Endothelial cell of umbilical vein (primary cell): ENCODE data around the gene RBBP4. TPM values are rescaled to one million over a fixed set of nuclear protein-coding genes. Genes with fewer than 3 reads are reported as not detected.

Source experiments
- BruUV-seq: library from RNA; stranded (reverse); fragments of 400-500 nt; replicated peaks from 2 replicates; lab custom pipeline; 2021; lab: Mats Ljungman, UMichigan
- CTCF ChIA-PET: fragments of 300-600, 350-600 bp; sonication (Branson Sonifier 250); formaldehyde crosslinking; loops from one replicate; lab custom pipeline; 2021; ENCODE audit warnings: antibody characterized with exemption, inconsistent platforms; lab: Charles Lee
- POLR2A ChIA-PET: fragments of 300-600, 350-600 bp; sonication (Branson Sonifier 250); formaldehyde crosslinking; loops from one replicate; lab custom pipeline; 2021; ENCODE audit warnings: antibody characterized with exemption, inconsistent platforms; lab: Charles Lee
- DNase-seq: peaks from one replicate; pipeline ENCODE4 v3.0.0-alpha.2; 2011; ENCODE audit warnings: low read depth, low spot score
- FAIRE-seq: peaks from 2 replicates; lab custom pipeline; 2011; peaks lifted over from hg19 to GRCh38; lab: Jason Lieb, UNC
- H2AFZ ChIP-seq: 2 replicates; pipeline ENCODE4 v1.6.0; 2012; ENCODE audit warnings: low read depth, low read length, control low read depth, inconsistent platforms
- H3K27ac ChIP-seq: 2 replicates; pipeline ENCODE4 v1.5.1; 2011; ENCODE audit warnings: low read depth, mild to moderate bottlenecking, control low read depth, low read length, moderate library complexity; ENCODE audit not compliant: insufficient read depth
- H3K27me3 ChIP-seq, 2 experiments: 2 replicates each; pipeline versions ENCODE4 v1.6.0 to v1.6.1; 2011; ENCODE audit warnings: low read length in 2 of 2, mixed read lengths in 1 of 2; ENCODE audit not compliant: control insufficient read depth in 2 of 2, insufficient read depth in 2 of 2
- H3K36me3 ChIP-seq, 2 experiments: 2 replicates in 1 of 2; 3 replicates in 1 of 2; pipeline ENCODE4 v1.5.1; 2011; ENCODE audit warnings: low read length in 2 of 2, mild to moderate bottlenecking in 1 of 2, moderate library complexity in 1 of 2; ENCODE audit not compliant: control insufficient read depth in 2 of 2, insufficient read depth in 2 of 2; ENCODE audit errors: extremely low read depth in 1 of 2
- H3K4me1 ChIP-seq: 3 replicates; pipeline ENCODE4 v1.5.1; 2011; ENCODE audit warnings: mild to moderate bottlenecking, low read length; ENCODE audit not compliant: control insufficient read depth, insufficient read depth; ENCODE audit errors: extremely low read depth
- H3K4me2 ChIP-seq: 2 replicates; pipeline ENCODE4 v1.6.1; 2011; ENCODE audit warnings: low read length, control low read depth, mixed read lengths; ENCODE audit not compliant: insufficient read depth
- H3K4me3 ChIP-seq, 3 experiments: fragments of 200-600 bp in 1 of 3; sonication (generic), shearing (Covaris generic) in 1 of 3; replicated peaks in 1 of 3; 2 replicates each; pipeline ENCODE4 v1.5.1; 2011 to 2016; ENCODE audit warnings: control low read depth in 3 of 3, low read length in 3 of 3, mild to moderate bottlenecking in 2 of 3, inconsistent platforms in 1 of 3, low read depth in 1 of 3, moderate library complexity in 1 of 3; ENCODE audit not compliant: insufficient read depth in 1 of 3
- H3K79me2 ChIP-seq: 2 replicates; pipeline ENCODE4 v1.6.0; 2012; ENCODE audit warnings: low read length, inconsistent platforms; ENCODE audit not compliant: control insufficient read depth, insufficient read depth
- H3K9ac ChIP-seq: replicated peaks from 2 replicates; pipeline ENCODE3; 2011; ENCODE audit warnings: low read length, control low read depth; ENCODE audit not compliant: insufficient read depth; ENCODE audit errors: extremely low read depth
- H3K9me1 ChIP-seq: replicated peaks from 3 replicates; pipeline ENCODE4 v1.6.0; 2011; ENCODE audit warnings: mild to moderate bottlenecking, low read length; ENCODE audit not compliant: control insufficient read depth, insufficient read depth; ENCODE audit errors: extremely low read depth
- H3K9me3 ChIP-seq: replicated peaks from 2 replicates; pipeline ENCODE4 v1.5.1; 2012; ENCODE audit warnings: low read length, inconsistent platforms; ENCODE audit not compliant: control insufficient read depth, insufficient read depth
- H4K20me1 ChIP-seq: replicated peaks from 2 replicates; pipeline ENCODE3; 2011; ENCODE audit warnings: mild to moderate bottlenecking, low read length; ENCODE audit not compliant: control insufficient read depth, insufficient read depth; ENCODE audit errors: extremely low read depth
- EZH2 ChIP-seq: IDR thresholded peaks from 2 replicates; pipeline ENCODE4 v1.6.1; 2012; ENCODE audit warnings: borderline replicate concordance, low read depth, mild to moderate bottlenecking, moderate library complexity, low read length, inconsistent platforms; ENCODE audit not compliant: severe bottlenecking
- FOS ChIP-seq: IDR thresholded peaks from 2 replicates; pipeline ENCODE4 v1.6.1; 2011; ENCODE audit warnings: mild to moderate bottlenecking, low read length, moderate library complexity, borderline replicate concordance; ENCODE audit not compliant: insufficient read depth
- GATA2 ChIP-seq: IDR thresholded peaks from 2 replicates; pipeline ENCODE4 v1.7.0; 2011; ENCODE audit warnings: low read depth, mild to moderate bottlenecking, moderate library complexity, mixed read lengths, low read length; ENCODE audit not compliant: insufficient read length, insufficient read depth
- JUN ChIP-seq: IDR thresholded peaks from 2 replicates; pipeline ENCODE4 v1.6.1; 2011; ENCODE audit warnings: borderline replicate concordance, low read depth; ENCODE audit not compliant: insufficient read length, insufficient read depth
- MYC ChIP-seq: IDR thresholded peaks from one replicate; pipeline ENCODE4 v1.6.1; 2011; ENCODE audit warnings: mild to moderate bottlenecking, low read depth, low read length
- POLR2A ChIP-seq: IDR thresholded peaks from 2 replicates; pipeline ENCODE4 v1.6.1; 2012; ENCODE audit warnings: low read depth, mild to moderate bottlenecking, control low read depth, low read length
- POLR2AphosphoS5 ChIP-seq: IDR thresholded peaks from 2 replicates; pipeline ENCODE4 v1.6.1; 2012; ENCODE audit warnings: low read depth, mild to moderate bottlenecking, control low read depth, low read length, moderate library complexity; ENCODE audit not compliant: insufficient read depth
- dilution Hi-C: fragments of 300-500 bp; cut with MboI; formaldehyde crosslinking; loops from one replicate; pipeline ENCODE4 v1.15.0; 2019; ENCODE audit warnings: low sequenced_read_pairs; ENCODE audit not compliant: extremely low pct_ligation_motif_present
- intact Hi-C: fragments of 100-400 bp; cut with micrococcal nuclease; formaldehyde crosslinking; loops from one replicate; pipeline ENCODE4 v1.10.0; 2022
- polyA plus RNA-seq, 4 experiments: library from polyadenylated mRNA; depleted of rRNA in 3 of 4; stranded (reverse) in 3 of 4; unstranded in 1 of 4; fragments of >200 nt; gene quantifications; 2 replicates each; pipeline versions ENCODE4 v1.2.1 to v1.2.3, GENCODE V29; 2011 to 2012; ENCODE audit warnings: missing spikeins in 1 of 4
- total RNA-seq: library from RNA; stranded (reverse); gene quantifications from 2 replicates; pipeline ENCODE4 v1.2.3, GENCODE V29; 2021
- TF ChIP-seq, protein P1 (sequence below): IDR thresholded peaks from 2 replicates; pipeline ENCODE4 v1.6.1; 2011; ENCODE audit not compliant: insufficient read depth, insufficient read length
- TF ChIP-seq, protein P2 (sequence below), 2 donors: IDR thresholded peaks; 1 replicate in 1 of 2; 2 replicates in 1 of 2; pipeline ENCODE4 v1.5.1; 2011; ENCODE audit warnings: low read length in 2 of 2, mild to moderate bottlenecking in 2 of 2, moderate library complexity in 2 of 2, control low read depth in 1 of 2, inconsistent platforms in 1 of 2, low read depth in 1 of 2; ENCODE audit not compliant: insufficient read depth in 1 of 2; ENCODE audit errors: extremely low read depth in 1 of 2

Gene RBBP4
- total and polyA plus RNA-seq, 2 donors (not counting 3 experiments of a cell fraction or from before 2014, with no cell fraction given): 84.9 to 241 TPM

DNA sequence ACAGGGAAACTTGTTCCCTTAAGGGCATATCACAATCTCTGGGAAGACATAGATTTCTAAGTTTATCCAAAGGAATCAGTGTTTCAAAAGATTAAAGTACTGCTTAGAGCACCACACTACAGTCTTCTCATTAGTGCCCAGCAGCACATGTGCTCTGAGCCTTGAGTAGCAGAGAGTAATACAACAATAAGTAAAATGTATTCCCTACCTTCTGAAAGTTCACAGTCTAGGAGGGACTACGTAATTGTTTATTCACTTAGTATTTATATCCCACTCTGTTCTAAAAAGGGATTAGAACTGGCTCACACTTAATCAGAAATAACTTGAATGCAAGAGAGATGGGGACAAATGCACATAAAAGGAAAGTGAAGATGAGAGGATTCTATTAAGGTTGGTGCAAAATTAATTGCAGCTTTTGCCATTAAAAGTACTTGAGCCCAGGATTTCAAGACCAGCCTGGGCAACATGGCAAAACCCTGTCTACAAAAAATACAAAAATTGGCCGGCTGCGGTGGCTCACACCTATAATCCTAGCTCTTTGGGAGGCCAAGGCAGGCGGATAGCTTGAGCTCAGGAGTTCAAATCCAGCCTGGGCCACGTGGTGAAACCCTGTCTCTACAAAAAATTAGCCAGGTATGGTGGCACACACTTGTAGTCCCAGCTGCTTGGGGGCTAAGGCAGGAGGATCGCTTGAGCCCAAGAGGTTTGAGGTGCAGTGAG lies 42.6 kb downstream of the RBBP4 start:
- no peak for TF ChIP-seq MYC
- no peak for TF ChIP-seq JUN
- TF ChIP-seq, protein P1, sequence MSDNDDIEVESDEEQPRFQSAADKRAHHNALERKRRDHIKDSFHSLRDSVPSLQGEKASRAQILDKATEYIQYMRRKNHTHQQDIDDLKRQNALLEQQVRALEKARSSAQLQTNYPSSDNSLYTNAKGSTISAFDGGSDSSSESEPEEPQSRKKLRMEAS: no peak
- TF ChIP-seq GATA2: no peak
- TF ChIP-seq, protein P2, sequence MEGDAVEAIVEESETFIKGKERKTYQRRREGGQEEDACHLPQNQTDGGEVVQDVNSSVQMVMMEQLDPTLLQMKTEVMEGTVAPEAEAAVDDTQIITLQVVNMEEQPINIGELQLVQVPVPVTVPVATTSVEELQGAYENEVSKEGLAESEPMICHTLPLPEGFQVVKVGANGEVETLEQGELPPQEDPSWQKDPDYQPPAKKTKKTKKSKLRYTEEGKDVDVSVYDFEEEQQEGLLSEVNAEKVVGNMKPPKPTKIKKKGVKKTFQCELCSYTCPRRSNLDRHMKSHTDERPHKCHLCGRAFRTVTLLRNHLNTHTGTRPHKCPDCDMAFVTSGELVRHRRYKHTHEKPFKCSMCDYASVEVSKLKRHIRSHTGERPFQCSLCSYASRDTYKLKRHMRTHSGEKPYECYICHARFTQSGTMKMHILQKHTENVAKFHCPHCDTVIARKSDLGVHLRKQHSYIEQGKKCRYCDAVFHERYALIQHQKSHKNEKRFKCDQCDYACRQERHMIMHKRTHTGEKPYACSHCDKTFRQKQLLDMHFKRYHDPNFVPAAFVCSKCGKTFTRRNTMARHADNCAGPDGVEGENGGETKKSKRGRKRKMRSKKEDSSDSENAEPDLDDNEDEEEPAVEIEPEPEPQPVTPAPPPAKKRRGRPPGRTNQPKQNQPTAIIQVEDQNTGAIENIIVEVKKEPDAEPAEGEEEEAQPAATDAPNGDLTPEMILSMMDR (IDR thresholded peaks at IDR 0.05; ENCODE audit: extremely low read depth in 1 of 2, insufficient read depth in 1 of 2, low read depth in 1 of 2, low read length in 2 of 2): no peak
- TF ChIP-seq POLR2A: no peak
- TF ChIP-seq EZH2: no peak
- TF ChIP-seq POLR2AphosphoS5: no peak
- TF ChIP-seq FOS: no peak
- H3K79me2 ChIP-seq: no peaks in the 10 kb centered on the region
- peaks cover 9% of the 10 kb centered on the region for H3K4me1 ChIP-seq
- no peaks in the 10 kb centered on the region for H3K36me3 ChIP-seq
- H2AFZ ChIP-seq: no peak overlapping the region
- H3K9me1 ChIP-seq: no peaks in the 10 kb centered on the region
- FAIRE-seq (no peak), DNase-seq (no peak)
- H3K27me3 ChIP-seq: no peaks in the 10 kb centered on the region
- BruUV-seq: no TSS peak
- ChIA-PET POLR2A (no interaction called here), CTCF (interaction anchor here (1.7 to 1.9 kb wide), 3 partner anchors 19 to 174 kb away, joined by 11 to 13 read pairs (median 13); no protein-coding TSS in a partner anchor)
- dilution Hi-C loops: no loop called here
- no peak overlapping the region for H3K4me2 ChIP-seq
- H3K9ac ChIP-seq: no peak overlapping the region
- H3K9me3 ChIP-seq: no peaks in the 10 kb centered on the region
- H3K4me3 ChIP-seq: no peak overlapping the region
- no peaks in the 10 kb centered on the region for H4K20me1 ChIP-seq
- H3K27ac ChIP-seq: no peak overlapping the region
- intact Hi-C loops: no loop called here
